HAP-1 (cell line): Measurements from ENCODE around the gene TBC1D4.

Experiments
- DNase-seq, 2 experiments: peaks; one replicate each; pipeline ENCODE4 v3.0.0-alpha.2; 2016 to 2020; ENCODE audit warnings: low spot score in 2 of 2
- H3K27me3 ChIP-seq: fragments of 250-450 bp; sonication (Bioruptor Pico); 2 replicates; pipeline ENCODE4 v1.5.1; 2020; ENCODE audit warnings: low read depth, mild to moderate bottlenecking, moderate library complexity
- H3K36me3 ChIP-seq: fragments of 250-450 bp; sonication (Bioruptor Pico); replicated peaks from 2 replicates; pipeline ENCODE4 v1.5.1; 2020; ENCODE audit warnings: mild to moderate bottlenecking
- H3K4me1 ChIP-seq: fragments of 250-450 bp; sonication (Bioruptor Pico); 2 replicates; pipeline ENCODE4 v1.5.1; 2020; ENCODE audit warnings: mild to moderate bottlenecking
- H3K4me3 ChIP-seq: fragments of 250-450 bp; sonication (Bioruptor Pico); 2 replicates; pipeline ENCODE4 v1.5.1; 2020; ENCODE audit warnings: mild to moderate bottlenecking, moderate library complexity
- H3K9me3 ChIP-seq: fragments of 250-450 bp; sonication (Bioruptor Pico); 2 replicates; pipeline ENCODE4 v1.5.1; 2020; ENCODE audit warnings: mild to moderate bottlenecking, moderate library complexity
- in situ Hi-C: fragments of 300-500 bp; cut with MboI; formaldehyde crosslinking; loops from 3 replicates; pipeline ENCODE4 v1.14.3; 2020; ENCODE audit warnings: low sequenced_read_pairs, inconsistent platforms, mixed read lengths

Gene TBC1D4

DNA sequence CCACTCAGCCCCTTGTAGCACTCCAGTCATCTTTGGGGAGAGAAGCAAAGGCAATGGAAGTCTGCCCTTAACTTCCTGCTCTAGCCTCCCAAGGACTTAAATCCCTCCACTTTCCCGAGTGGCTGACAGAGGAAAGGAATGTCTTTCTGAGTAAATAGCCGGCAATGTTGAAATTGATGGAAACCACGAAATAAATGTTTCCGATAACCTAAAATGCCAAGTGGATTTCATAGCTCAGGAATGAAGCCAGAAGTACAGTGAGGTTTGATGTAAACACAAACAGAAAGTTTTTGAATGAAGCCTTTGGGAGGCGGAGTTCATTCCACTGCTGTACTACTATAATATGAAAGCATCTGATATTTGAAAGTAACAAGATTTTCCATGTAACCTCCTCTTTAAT, 14.0 kb upstream of the TBC1D4 start:
- Histone ChIP-seq H3K27me3 (peaks cover 5% of the 10 kb centered on the region), H3K36me3 (no peaks in the 10 kb centered on the region), H3K4me1 (peaks cover 4% of the 10 kb centered on the region), H3K9me3 (no peaks in the 10 kb centered on the region), H3K4me3 (no peak overlapping the region)
- in situ Hi-C loops = no loop called here
- DNase-seq = no peak

DNA sequence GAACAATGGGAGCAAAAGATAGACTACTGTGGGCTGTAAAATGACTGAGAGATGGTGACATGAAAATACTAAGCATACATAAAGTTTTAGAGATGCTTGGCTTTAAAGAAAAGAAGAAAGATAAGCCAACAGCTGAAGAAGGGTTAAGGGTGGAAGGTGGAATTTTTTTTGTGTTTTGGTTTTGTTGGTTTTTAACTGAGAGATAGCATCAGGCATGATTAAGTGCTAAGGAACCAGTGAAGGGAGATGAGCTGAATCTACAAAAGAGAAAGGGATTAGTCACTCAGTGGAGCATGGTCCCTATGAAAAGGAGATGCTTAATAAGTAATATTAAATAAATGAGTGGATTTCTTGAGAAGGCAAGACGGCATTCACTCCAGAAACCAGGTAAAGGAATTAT, 12.5 kb upstream of the TBC1D4 start:
- peaks cover 4% of the 10 kb centered on the region for H3K4me1 ChIP-seq
- no peaks in the 10 kb centered on the region for H3K9me3 ChIP-seq
- H3K4me3 ChIP-seq = no peak overlapping the region
- no peaks in the 10 kb centered on the region for H3K36me3 ChIP-seq
- in situ Hi-C loops = no loop called here
- DNase-seq = no peak
- H3K27me3 ChIP-seq = peaks cover 5% of the 10 kb centered on the region

DNA sequence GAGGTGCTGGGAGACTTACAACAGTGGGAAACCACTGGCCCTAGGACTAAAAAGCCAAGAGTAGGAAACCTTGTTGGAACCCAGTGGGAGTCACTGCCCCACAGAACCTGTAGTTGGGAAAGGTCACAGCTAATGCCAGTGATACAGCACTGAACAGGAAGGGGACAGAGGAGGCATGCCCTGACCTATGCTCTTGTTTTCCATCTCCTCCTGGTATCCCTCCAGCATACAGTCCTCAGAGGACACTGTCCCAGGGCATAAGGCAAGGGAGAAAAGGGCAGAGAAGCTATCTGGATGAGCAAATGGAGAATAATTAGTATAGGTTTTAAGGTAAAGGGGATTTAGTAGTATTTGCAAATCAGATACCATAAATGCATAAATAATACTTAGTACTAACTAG, 11.2 kb upstream of the TBC1D4 start:
- no peaks in the 10 kb centered on the region for H3K9me3 ChIP-seq
- in situ Hi-C loops = no loop called here
- DNase-seq = no peak
- H3K27me3 ChIP-seq = peaks cover 7% of the 10 kb centered on the region; the same call in 1 of the 2 replicates
- H3K4me1 ChIP-seq = no peaks in the 10 kb centered on the region; the same call in 1 of the 2 replicates
- H3K36me3 ChIP-seq = no peaks in the 10 kb centered on the region
- H3K4me3 ChIP-seq = no peak overlapping the region

DNA sequence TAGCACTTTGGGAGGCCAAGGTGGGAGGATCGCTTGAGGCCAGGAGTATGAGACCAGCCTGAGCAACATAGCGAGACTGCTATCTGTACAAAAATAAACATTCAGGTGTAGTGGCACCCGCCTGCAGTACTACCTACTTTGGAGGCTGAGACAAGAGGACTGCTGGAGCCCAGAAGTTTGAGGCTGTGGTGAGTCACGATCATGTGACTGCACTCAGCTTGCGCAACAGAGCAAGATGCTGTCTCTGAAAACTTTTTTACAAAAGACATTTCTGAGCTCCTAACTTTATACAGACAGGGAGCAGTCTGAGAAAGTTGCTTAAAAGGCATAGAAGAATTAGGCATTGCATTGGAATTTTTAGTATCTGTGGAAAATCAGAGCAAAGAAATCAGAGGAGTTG, 10.4 kb upstream of the TBC1D4 start:
- H3K4me3 ChIP-seq = no peak overlapping the region
- H3K36me3 ChIP-seq = no peaks in the 10 kb centered on the region
- no peaks in the 10 kb centered on the region for H3K9me3 ChIP-seq
- H3K4me1 ChIP-seq = no peaks in the 10 kb centered on the region
- peaks cover 7% of the 10 kb centered on the region; the same call in 1 of the 2 replicates for H3K27me3 ChIP-seq
- DNase-seq = no peak
- in situ Hi-C loops = no loop called here

DNA sequence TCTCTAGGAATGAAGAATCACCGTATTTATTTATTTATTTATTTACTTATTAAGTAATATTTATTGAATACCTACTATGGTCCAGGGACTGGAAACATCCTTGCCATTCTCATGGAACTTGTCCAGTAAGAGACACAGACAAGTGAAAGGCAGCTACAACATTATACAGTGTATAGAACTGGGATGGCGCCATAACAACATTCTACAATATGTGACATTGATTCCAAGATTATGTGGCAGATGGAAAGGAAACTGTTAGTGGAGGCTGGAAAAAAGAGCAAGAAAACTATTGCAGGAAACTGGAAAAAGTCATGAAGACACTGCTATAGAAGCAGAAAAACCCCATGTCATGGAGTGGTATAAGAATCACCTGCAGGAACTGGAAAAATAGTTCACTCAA, 9.4 kb upstream of the TBC1D4 start:
- Histone ChIP-seq H3K27me3 (peaks cover 7% of the 10 kb centered on the region; the same call in 1 of the 2 replicates), H3K36me3 (no peaks in the 10 kb centered on the region), H3K4me3 (no peak overlapping the region), H3K9me3 (no peaks in the 10 kb centered on the region), H3K4me1 (no peaks in the 10 kb centered on the region)
- DNase-seq = no peak
- in situ Hi-C loops = no loop called here

DNA sequence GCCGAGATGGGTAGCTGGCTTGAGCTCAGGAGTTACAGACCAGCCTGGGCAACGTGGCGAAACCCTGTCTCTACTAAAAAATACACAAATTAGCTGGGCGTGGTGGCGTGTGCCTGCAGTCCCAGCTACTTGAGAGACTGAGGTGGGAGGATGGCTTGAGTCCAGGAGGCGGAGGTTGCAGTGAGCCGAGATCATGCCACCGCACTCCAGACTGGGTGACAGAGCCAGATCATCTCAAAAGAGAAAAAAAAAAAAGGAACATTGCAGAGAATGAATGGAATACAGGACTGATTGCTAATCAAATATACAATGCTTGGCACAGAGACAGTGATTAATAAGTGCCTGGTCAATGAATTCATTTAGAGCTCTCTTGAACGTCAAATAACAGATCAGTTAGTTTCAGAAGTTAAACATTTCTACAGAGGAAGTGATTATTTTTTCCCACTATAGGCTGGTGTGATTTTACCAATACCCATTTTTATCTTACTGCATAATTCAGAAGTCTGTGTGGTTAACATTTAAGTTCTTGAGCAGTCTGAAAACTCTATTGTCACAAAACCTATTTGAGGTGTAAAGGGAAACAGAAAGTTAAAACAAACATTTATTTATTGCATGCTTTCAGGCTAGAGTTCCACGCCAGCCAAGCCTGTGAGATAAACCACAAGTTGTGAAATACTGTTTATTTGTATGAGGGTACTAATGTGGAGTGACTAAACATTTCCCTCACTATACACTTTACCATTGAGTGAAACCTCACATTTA, 7.7 kb upstream of the TBC1D4 start:
- no peak for DNase-seq
- Histone ChIP-seq H3K27me3 (peaks cover 7% of the 10 kb centered on the region; the same call in 1 of the 2 replicates), H3K4me1 (peaks cover 6% of the 10 kb centered on the region), H3K9me3 (no peaks in the 10 kb centered on the region), H3K4me3 (no peak overlapping the region), H3K36me3 (no peaks in the 10 kb centered on the region)
- in situ Hi-C loops = no loop called here

DNA sequence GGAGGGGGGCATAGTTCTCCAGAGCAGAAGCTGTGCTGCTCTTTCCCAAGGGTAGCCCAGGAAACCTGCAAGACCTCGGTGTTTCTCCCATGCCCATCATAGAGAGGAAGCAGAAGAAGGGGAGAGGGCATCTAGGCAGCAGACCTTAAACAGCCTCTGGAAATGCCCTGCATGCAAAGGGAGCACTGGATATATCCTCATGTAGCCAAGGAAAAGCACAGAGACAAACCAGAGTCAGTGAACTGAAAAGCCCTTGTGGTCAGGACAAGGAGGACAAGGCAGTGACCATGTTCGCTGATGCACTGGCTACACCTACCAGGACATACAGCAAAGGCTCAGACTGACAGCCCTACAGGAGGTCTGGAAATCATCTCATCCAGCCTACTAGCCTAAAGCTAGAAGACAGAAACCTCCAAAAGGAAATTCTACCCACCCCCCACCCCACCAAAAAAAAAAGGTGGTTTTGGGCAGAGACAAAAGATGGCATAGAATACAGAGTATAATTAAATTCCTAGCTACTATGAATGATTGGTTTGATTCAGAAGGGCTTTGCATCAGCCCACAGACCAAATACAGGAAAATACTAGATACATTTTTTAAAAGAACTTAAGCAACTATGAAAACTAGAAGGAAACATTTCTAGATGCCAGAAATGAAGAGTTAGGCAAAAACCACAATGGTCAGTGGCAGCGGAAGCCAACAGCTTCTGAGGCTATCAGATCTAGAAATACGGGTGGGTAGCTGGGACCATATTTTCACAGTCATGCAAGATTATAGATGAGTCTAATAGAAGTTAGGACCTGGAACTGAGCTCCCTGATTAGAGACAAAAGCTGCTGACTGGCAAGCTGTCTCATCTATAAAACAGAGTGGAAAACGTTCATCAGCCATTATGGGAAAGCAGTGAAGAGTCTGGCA, 4.4 kb upstream of the TBC1D4 start:
- in situ Hi-C loops = no loop called here
- Histone ChIP-seq H3K36me3 (no peaks in the 10 kb centered on the region), H3K9me3 (no peaks in the 10 kb centered on the region), H3K4me1 (peaks cover 6% of the 10 kb centered on the region), H3K27me3 (peaks cover 2% of the 10 kb centered on the region; the same call in 1 of the 2 replicates), H3K4me3 (no peak overlapping the region)
- no peak for DNase-seq

DNA sequence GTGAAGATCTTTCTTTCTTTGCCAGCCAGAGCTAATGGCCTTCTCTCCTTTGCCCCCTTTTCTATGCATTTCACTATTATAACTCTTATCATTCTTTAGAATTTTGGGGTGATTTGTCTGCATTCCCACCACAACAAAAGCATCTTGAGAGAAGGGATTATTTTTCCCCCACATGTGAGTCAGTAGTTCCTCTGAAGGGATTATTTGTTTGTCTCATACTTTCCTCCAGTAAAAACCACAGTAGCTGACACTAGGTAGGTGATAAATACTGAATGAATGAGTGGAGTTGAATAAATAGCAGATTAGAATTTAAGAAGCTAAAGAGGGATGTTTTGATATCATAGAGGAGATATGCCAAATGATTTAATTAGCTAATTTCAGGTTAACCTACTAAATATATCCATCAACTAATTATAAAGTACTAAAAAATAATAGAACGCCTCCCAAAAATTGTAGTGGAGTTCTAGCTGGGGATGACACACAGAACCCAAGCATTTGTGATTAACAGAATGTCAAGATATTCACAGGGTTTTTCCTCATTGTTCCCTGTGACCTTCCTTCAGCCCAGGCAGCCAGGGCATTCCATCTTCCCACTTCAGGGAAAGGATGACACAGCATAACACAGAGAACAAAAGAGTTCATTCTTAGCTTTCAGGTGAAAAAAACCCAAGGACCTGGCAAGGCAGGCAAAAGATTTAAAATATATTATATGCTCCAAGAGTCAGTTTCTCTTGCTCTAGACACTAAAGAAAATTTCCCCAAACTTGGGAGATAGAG, 3.5 kb upstream of the TBC1D4 start:
- Histone ChIP-seq H3K9me3 (no peaks in the 10 kb centered on the region), H3K4me3 (no peak overlapping the region), H3K27me3 (peaks cover 2% of the 10 kb centered on the region; the same call in 1 of the 2 replicates), H3K4me1 (peaks cover 6% of the 10 kb centered on the region), H3K36me3 (no peaks in the 10 kb centered on the region)
- in situ Hi-C loops = no loop called here
- no peak for DNase-seq

DNA sequence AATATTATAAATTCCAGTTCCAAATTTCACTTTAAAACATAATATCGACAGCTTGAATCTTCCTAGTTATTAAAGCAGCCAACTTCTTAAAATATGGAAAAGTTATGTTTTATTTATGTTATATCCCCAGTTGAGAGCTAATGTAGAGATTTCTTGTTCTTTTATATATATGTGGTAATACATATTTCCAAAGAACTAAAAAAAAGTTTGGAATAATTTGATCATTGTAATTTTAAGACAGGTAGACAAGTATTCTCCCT, 781 bp upstream of the TBC1D4 start:
- Histone ChIP-seq H3K4me3 (peak overlapping the region; percentile 70), H3K4me1 (peaks cover 20% of the 10 kb centered on the region), H3K36me3 (no peaks in the 10 kb centered on the region), H3K27me3 (no peaks in the 10 kb centered on the region), H3K9me3 (no peaks in the 10 kb centered on the region)
- in situ Hi-C loops = no loop called here
- no peak for DNase-seq

DNA sequence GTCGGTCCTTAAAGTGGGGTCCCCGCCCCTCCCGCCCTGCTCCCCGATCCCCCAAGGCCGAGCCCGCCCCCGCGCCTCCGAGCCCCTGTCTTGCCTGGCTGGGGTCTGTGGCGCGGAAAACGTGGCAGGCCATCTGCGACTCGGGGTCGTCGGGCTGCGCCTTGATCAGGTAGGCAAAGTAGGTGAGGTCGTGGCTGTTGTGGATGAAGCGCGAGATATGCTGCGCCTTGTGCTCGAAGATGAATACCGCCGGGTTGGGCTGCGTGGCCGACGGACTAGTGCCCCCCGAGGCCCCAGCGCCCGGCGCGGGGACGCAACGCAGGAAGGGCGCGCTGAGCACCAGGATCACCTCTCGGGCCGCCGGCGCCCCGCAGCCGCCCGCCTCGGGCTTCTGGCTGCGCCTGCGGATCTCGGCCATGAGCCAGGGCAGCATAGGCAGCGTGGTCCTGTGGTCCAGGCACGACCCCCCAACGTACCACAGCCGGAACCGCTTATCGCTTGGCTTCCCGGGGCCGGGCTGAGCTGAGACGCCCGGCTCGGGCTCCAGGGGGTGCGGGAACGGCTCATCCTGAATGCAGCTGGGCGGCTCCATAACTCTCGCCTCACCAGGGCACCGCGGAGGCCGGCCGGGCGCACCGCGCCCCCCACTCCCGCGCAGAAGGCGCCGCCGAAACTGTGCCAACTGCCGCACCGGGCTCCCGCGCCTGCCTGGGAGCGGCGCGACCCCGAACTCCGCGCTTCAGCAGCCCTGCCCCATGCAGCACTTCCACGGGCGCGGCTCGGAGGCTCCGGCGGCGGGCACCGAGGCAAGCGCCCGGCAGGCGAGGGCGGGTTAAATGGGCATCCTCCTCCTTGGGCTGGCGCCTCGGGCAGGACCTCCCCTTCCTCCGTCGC, 546 bp downstream of the TBC1D4 start:
- peak; percentile 28 to 60 for DNase-seq

DNA sequence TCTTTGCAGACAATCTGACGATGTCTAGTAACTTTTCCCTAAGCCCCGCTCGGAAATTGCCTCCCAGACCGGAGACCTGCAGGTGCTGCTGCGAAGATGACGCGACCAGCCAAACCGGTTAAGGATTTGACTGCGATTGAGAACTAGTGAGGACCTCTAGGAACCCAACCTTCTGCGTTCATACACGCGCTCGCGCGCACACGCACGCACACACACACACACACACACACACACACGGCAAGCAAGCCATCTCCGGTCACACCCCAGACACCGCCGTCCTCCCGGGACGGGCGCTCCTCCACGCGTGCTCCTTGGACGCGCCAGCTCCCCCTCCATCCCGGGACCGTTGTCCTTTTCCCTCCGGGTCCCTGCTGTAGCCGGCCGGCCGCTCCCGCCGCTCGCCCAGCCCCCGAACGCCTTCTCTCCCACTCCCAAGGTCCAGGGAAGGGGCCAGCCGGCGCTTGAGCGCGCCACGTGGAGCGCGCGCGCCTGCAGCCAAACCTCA, 1.2 kb downstream of the TBC1D4 start:
- Histone ChIP-seq H3K9me3 (no peaks in the 10 kb centered on the region), H3K36me3 (no peaks in the 10 kb centered on the region), H3K27me3 (no peaks in the 10 kb centered on the region), H3K4me3 (peak overlapping the region; percentile 70), H3K4me1 (peaks cover 23% of the 10 kb centered on the region)
- DNase-seq = peak; percentile 63 to 77
- in situ Hi-C loops = no loop called here

More for the DNA sequence above, 546 bp downstream of the TBC1D4 start:
- Histone ChIP-seq H3K9me3 (no peaks in the 10 kb centered on the region), H3K4me3 (peak overlapping the region; percentile 70), H3K36me3 (no peaks in the 10 kb centered on the region), H3K27me3 (no peaks in the 10 kb centered on the region), H3K4me1 (peaks cover 25% of the 10 kb centered on the region)
- in situ Hi-C loops = no loop called here

DNA sequence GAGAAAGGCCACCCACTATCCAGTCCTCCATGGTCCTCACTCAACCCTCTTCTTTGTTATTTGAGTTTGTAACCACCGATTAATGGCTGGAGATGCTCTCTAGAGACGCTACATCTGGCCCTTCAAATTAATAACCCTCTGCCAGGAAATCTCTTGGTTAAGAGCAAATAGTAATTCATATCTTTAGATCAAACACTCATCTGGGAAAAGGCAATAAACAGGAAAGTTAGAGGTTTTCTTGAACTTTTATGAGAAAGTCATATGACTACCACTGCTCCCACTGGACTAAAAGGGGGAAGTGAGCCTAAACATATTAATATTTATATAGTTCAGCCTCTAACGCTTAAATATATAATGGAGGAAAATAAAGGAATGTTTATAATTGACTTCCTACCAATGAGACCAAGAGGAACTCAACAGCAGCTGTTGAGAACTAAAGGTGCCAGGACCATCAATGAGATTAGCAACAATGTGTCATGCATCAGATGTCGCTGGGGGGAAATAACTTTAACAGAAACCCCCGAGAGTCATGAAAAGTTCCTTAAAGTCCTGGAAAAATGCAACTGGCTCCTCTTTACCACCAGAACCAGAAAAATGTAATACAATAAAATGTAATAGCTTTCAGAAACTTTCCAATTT, 2.7 kb downstream of the TBC1D4 start:
- no peak for DNase-seq
- H3K4me3 ChIP-seq = peak overlapping the region; percentile 70
- H3K36me3 ChIP-seq = no peaks in the 10 kb centered on the region
- in situ Hi-C loops = no loop called here
- H3K9me3 ChIP-seq = no peaks in the 10 kb centered on the region
- no peaks in the 10 kb centered on the region for H3K27me3 ChIP-seq
- H3K4me1 ChIP-seq = peaks cover 19% of the 10 kb centered on the region
